ENCODE data around the gene WNT1. TPM values are rescaled to one million over a fixed set of nuclear protein-coding genes. Genes with fewer than 3 reads are reported as not detected.

Gene WNT1
- total and polyA plus RNA-seq, 3 donors from 2014 or later: 0.62 to 1.4 (median 1.2) TPM

DNA sequence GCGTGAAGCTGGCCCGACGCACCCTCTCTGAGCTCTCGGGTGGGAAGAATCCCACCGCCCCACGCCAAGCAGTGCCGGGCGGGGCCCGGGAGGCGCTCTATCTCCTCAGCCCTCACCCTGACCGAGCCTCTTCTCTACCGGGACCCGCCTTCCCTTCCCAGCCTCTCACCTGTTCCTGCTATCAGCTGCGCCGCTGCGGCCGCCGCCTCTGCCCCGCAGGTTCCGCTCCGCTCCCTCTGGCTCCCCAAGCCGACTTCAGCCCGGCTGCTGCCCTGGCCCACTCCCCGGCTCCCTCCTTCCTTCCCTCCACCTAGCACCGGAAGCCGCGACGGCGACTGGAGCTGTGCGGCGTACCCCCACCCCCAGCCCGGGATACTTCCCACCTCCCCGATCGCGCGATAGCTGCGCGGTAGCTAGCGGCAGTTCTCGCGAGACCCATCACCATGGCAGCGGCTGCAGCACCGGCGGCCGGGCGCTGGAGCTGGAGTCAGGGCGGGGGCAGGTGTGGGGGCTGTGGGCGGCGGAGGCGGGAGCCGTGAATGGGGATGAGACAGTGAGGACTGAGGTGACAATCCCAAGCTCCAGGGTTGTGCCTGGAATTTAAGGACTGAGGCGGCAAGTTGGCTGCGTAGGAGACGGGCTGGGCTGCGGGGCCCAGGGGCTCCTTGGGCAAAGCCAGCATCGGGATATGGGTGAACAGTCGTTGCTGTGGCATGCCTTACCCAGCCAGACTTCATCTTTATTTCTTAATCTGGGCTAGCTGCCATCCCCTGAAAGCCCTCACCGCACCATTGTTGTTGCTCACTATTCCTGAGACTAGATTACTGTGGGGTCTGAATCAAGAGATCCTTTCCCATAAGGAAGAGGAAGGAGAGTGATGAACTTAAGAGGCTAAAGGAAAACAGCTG lies 20.7 kb upstream of the WNT1 start, which contains the start of gene ARF3:
ARF3 (minus strand) TSS at position 347 of the 908 bp plus-strand sequence. CDS start 16,392 bp downstream, outside the sequence.
- no peaks in the 10 kb centered on the region for H3K36me3 ChIP-seq (ENCODE audit: low read depth, missing control alignments)
- no peak for TF ChIP-seq POLR2A (IDR thresholded peaks at IDR 0.05)
- TF ChIP-seq, protein P1, sequence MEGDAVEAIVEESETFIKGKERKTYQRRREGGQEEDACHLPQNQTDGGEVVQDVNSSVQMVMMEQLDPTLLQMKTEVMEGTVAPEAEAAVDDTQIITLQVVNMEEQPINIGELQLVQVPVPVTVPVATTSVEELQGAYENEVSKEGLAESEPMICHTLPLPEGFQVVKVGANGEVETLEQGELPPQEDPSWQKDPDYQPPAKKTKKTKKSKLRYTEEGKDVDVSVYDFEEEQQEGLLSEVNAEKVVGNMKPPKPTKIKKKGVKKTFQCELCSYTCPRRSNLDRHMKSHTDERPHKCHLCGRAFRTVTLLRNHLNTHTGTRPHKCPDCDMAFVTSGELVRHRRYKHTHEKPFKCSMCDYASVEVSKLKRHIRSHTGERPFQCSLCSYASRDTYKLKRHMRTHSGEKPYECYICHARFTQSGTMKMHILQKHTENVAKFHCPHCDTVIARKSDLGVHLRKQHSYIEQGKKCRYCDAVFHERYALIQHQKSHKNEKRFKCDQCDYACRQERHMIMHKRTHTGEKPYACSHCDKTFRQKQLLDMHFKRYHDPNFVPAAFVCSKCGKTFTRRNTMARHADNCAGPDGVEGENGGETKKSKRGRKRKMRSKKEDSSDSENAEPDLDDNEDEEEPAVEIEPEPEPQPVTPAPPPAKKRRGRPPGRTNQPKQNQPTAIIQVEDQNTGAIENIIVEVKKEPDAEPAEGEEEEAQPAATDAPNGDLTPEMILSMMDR (IDR thresholded peaks at IDR 0.05): no peak
- H3K4me3 ChIP-seq: peak within 1 kb of the TSS; percentile 88 to 90
- DNase-seq: peak; percentile 97
- intact Hi-C loops (cut with DNase I; ENCODE audit: low total_unique reads): no loop called here
- no peaks in the 10 kb centered on the region for H3K9me3 ChIP-seq
- peak within 1 kb of the TSS; percentile 72 to 75 for H3K27ac ChIP-seq
- WGBS, 2 donors: 0 to 2% methylated on average over 20 to 56 of the region's 58 CpGs
- no peaks in the 10 kb centered on the region for H3K27me3 ChIP-seq
- peaks cover 12% of the 10 kb centered on the region for H3K4me1 ChIP-seq

GRCh38 chr12:48958049-48958388 lies 20.1 kb upstream of the WNT1 start:
- H3K9me3 ChIP-seq: no peaks in the 10 kb centered on the region
- intact Hi-C loops (cut with DNase I; ENCODE audit: low total_unique reads): no loop called here
- H3K4me3 ChIP-seq: peak overlapping the region; percentile 88 to 90
- no peaks in the 10 kb centered on the region for H3K36me3 ChIP-seq (ENCODE audit: low read depth, missing control alignments)
- H3K27ac ChIP-seq: peak overlapping the region in 1 of 2 donors; percentile 35
- 8 to 12% methylated on average over 3 of the region's 3 CpGs for WGBS, 2 donors
- TF ChIP-seq, protein P1 (IDR thresholded peaks at IDR 0.05): no peak
- no peak for TF ChIP-seq POLR2A (IDR thresholded peaks at IDR 0.05)
- H3K27me3 ChIP-seq: no peaks in the 10 kb centered on the region
- peaks cover 12% of the 10 kb centered on the region for H3K4me1 ChIP-seq
- no peak for DNase-seq

DNA sequence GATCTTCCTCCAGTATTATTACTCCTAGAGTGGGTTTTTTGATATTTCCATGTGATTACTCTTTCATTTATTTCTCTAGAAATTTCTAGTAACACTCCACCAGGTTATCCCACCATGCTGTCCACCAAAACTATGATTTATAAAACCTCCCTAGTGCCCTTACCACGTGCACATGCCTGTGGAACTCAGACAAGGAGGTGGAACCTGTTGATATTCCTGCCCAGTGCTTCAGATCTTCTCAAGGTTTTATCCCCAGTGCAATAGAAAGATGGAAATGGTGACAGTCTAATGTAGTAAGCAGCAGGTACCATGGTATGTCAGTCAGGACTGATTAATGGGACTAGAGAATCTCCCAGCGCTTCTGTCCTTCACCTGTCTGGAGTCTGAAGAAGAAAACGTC lies 17.3 kb upstream of the WNT1 start:
- Histone ChIP-seq H3K4me3 (no peak overlapping the region), H3K27ac (no peak overlapping the region), H3K27me3 (no peaks in the 10 kb centered on the region), H3K9me3 (no peaks in the 10 kb centered on the region), H3K36me3 (ENCODE audit: low read depth, missing control alignments) (no peaks in the 10 kb centered on the region), H3K4me1 (peaks cover 5% of the 10 kb centered on the region)
- no peak for DNase-seq
- WGBS, 2 donors: 44 to 52% methylated on average over 3 of the region's 3 CpGs
- no peak for TF ChIP-seq POLR2A (IDR thresholded peaks at IDR 0.05)
- TF ChIP-seq, protein P1 (IDR thresholded peaks at IDR 0.05): no peak
- intact Hi-C loops (cut with DNase I; ENCODE audit: low total_unique reads): no loop called here

- WGBS, 2 donors: 57 to 66% methylated on average over 3 to 4 of the region's 4 CpGs
- Histone ChIP-seq H3K9me3 (no peaks in the 10 kb centered on the region), H3K4me1 (peaks cover 4% of the 10 kb centered on the region), H3K4me3 (no peak overlapping the region), H3K27ac (no peak overlapping the region), H3K27me3 (no peaks in the 10 kb centered on the region), H3K36me3 (ENCODE audit: low read depth, missing control alignments) (no peaks in the 10 kb centered on the region)
- TF ChIP-seq, protein P1 (IDR thresholded peaks at IDR 0.05): no peak
- TF ChIP-seq POLR2A (IDR thresholded peaks at IDR 0.05): no peak
- DNase-seq: no peak
- intact Hi-C loops (cut with DNase I; ENCODE audit: low total_unique reads): no loop called here
Measured at GRCh38 chr12:48961331-48961730, 16.8 kb upstream of the WNT1 start.
